Stomach smooth muscle (tissue), 2 donors: ENCODE data around the gene IRX2.

Experiments used
- H3K27ac ChIP-seq: one replicate; pipeline ENCODE4 v1.7.0; 2013; ENCODE audit warnings: mild to moderate bottlenecking, low read length, inconsistent platforms
- H3K27me3 ChIP-seq, 2 donors: one replicate each; pipeline ENCODE4 v1.7.0; 2013; ENCODE audit warnings: low read length in 2 of 2; ENCODE audit not compliant: insufficient read depth in 2 of 2, control insufficient read depth in 1 of 2
- H3K36me3 ChIP-seq, 2 donors: one replicate each; pipeline ENCODE4 v1.7.0; 2013; ENCODE audit warnings: low read length in 2 of 2; ENCODE audit not compliant: control insufficient read depth in 2 of 2, insufficient read depth in 2 of 2
- H3K4me1 ChIP-seq: one replicate; pipeline ENCODE4 v1.7.0; 2013; ENCODE audit warnings: low read length; ENCODE audit not compliant: control insufficient read depth, insufficient read depth
- H3K4me3 ChIP-seq, 2 donors: one replicate each; pipeline ENCODE4 v1.7.0; 2013; ENCODE audit warnings: low read length in 2 of 2
- H3K9ac ChIP-seq, 2 donors: one replicate each; pipeline ENCODE4 v1.7.0; 2013; ENCODE audit warnings: low read length in 2 of 2, mild to moderate bottlenecking in 1 of 2
- H3K9me3 ChIP-seq, 2 donors: one replicate each; pipeline ENCODE4 v1.7.0; 2013; ENCODE audit warnings: low read length in 2 of 2; ENCODE audit not compliant: control insufficient read depth in 2 of 2
- donor health status: healthy.
- donor health status: Pancreatic carcinoma.

IRX2 gene

DNA sequence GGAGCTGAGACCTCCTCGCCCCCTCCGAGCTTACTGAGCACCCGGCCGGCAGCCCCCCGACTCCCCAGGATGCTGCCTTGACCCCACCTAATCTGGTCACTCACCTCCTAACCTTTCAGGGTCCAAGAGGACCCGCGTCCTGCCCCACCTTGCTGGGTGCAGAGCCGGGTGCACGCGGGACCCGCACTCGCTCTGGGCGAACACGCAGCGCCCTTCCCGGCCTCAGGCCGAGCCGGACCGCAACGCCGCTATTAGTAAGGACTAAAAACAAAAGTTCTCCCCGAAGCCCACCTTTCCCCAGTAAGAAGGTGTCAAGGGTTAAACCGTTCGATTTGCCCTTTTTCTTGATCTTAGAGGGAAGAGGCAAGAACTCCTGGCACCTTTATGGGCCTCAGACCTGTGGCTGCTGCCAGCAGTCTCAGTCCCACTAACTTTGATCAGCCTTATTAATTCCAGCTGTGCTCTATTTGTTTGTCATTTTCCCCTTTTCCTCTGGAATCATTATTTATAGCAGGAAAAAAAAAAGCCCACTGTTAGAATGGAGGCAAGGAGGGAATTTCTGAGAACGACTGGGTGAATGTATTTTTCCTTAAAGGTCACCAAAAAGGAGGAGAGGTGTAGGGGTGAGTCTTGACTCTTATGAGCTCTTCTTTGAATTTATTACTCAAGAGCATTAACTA lies 10.5 kb downstream of the IRX2 start:
- H3K36me3 ChIP-seq = no peaks in the 10 kb centered on the region
- H3K27me3 ChIP-seq = peaks cover 28 to 78% of the 10 kb centered on the region in 2 donors
- peaks cover 8% of the 10 kb centered on the region for H3K4me1 ChIP-seq
- H3K9ac ChIP-seq = no peak overlapping the region
- H3K4me3 ChIP-seq = no peak overlapping the region
- H3K9me3 ChIP-seq = no peaks in the 10 kb centered on the region
- no peak overlapping the region for H3K27ac ChIP-seq

DNA sequence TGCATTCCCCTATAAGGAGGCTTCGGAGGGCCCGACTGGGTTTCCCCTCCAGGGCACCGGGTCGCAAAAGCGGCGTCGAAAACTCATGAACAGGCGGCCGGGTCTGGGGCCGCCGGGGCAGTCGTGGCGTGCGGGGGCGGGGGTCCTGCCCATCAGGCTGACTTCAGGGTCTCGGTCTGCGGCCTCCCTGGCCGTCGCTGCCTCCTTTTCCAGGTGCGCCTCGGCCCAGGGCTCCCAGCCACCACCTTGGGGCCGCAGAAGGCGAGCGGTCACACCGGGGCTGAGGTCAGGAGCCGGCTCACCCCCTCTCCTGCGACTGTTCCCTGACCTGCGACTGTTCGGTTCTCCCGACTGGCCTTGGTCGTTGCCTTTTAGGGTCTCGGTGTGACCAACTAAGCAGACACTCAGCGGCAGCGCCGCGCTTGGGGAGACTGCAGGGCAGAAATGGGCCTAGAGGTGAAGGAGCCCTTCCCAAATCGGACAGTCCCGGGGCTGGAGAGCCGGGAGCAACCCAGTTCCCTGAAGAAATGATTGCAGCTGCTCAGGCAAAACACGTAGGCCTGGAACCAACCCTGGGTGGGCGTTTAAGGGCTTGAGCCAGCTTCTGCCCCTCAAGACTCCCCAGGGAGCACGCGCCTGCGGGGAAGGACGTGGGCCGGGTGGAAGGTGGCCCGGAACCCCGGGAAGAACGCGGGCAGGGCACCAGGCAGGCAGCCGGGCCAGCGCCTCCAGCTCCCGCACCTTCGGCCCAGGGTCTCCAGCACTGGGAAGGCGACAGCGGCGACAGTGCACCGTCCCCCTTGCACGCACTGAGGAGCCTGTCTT lies 11.2 kb downstream of the IRX2 start:
- Histone ChIP-seq H3K36me3 (no peaks in the 10 kb centered on the region), H3K9ac (no peak overlapping the region), H3K27ac (no peak overlapping the region), H3K27me3 (peaks cover 29 to 78% of the 10 kb centered on the region in 2 donors), H3K4me3 (peak overlapping the region in 1 of 2 donors; percentile 60), H3K9me3 (no peaks in the 10 kb centered on the region), H3K4me1 (peaks cover 8% of the 10 kb centered on the region)

- Histone ChIP-seq H3K27ac (no peak overlapping the region), H3K36me3 (no peaks in the 10 kb centered on the region), H3K4me1 (peaks cover 8% of the 10 kb centered on the region), H3K9me3 (no peaks in the 10 kb centered on the region), H3K27me3 (peaks cover 26 to 71% of the 10 kb centered on the region in 2 donors), H3K9ac (no peak overlapping the region), H3K4me3 (peak overlapping the region; percentile 31 to 60)
Measured at GRCh38 chr5:2739360-2740050, 12.0 kb downstream of the IRX2 start.

DNA sequence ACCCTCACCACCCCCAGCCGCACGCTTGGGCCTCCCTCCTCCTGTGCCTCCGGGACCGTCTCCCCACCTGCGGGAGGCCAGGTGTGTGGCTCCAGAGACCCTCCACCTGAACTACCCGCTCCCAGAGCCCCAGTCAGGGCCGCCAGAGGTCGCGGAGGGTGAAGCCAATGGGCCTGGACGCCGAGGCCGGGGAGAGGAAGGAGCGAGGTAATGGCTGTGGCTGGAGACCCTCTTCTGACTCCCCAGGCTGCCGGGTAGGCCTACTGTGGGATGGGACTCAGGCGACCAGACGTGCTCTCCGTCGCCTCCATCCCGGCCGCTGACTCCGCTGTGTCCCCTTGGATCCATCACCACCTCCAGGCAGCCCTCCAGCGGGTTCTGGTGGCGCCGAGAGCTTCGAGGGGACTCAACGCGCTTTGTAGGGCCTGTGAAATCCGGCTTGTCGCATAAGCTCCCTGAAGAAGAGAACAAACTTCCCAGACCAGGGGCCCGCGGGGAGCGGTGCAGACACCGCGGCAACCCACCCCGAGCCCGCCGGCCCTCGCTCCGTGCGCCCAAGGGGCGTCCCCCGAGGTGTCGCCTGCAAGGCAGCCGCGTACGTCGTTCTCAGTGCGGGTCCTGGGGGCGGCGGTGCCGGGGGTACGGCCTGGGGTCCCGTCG lies 12.6 kb downstream of the IRX2 start:
- H3K9me3 ChIP-seq = no peaks in the 10 kb centered on the region
- no peak overlapping the region for H3K27ac ChIP-seq
- peaks cover 8% of the 10 kb centered on the region for H3K4me1 ChIP-seq
- H3K9ac ChIP-seq = no peak overlapping the region
- H3K27me3 ChIP-seq = peaks cover 24 to 66% of the 10 kb centered on the region in 2 donors
- H3K36me3 ChIP-seq = no peaks in the 10 kb centered on the region
- peak overlapping the region; percentile 31 to 60 for H3K4me3 ChIP-seq

DNA sequence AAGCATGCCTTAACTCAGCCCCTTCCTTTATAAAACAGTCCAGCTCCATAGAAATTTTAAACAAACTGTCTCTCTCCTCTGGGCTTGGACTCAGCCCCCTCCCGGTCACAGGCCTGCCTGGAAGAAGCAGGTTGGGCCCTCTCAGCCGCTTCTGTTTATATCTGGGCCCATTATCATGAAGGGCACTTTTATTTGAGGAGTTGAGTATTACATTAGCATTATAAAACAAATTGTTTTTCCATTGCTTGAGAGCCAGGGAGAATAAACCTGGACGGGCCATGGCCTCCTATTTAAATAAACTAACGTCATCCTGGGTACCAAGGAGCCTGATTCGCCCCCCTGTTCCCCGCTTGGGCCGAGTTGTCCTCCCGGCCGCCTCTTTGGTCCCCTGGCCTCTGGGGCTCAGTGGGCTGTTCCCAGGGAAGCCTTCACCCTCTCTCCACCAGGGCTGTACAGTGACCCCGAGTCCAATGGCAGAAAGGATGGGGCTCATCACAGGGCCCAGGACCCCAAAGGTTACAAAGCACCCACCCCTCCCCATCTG lies 13.2 kb downstream of the IRX2 start:
- Histone ChIP-seq H3K9ac (no peak overlapping the region), H3K4me3 (no peak overlapping the region), H3K27me3 (peaks cover 27 to 60% of the 10 kb centered on the region in 2 donors), H3K27ac (no peak overlapping the region), H3K36me3 (no peaks in the 10 kb centered on the region), H3K9me3 (no peaks in the 10 kb centered on the region), H3K4me1 (peaks cover 8% of the 10 kb centered on the region)

GRCh38 chr5:2737273-2738155 lies 14.0 kb downstream of the IRX2 start:
- Histone ChIP-seq H3K36me3 (no peaks in the 10 kb centered on the region), H3K4me1 (peaks cover 8% of the 10 kb centered on the region), H3K4me3 (no peak overlapping the region), H3K27me3 (peaks cover 31 to 53% of the 10 kb centered on the region in 2 donors), H3K9ac (no peak overlapping the region), H3K9me3 (no peaks in the 10 kb centered on the region), H3K27ac (no peak overlapping the region)

DNA sequence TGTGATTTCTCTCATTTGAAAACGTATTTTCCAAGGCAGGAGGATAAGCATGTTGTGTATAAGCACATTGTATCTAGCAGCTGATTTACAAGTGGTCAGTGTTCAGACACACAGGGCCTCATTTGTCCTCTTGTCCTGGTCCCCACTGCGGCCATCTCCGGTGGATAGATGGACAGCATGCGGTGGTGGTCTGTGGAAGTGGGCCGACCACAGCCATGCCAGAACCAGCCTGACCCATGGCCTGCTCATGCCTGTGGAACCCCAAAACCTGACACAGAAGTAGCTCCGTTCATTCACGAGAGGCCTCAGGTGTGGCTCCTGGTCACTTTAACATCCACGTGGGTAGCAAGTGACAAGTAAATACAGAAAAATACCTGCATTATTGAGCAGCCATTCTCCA lies 14.6 kb downstream of the IRX2 start:
- peaks cover 8% of the 10 kb centered on the region for H3K4me1 ChIP-seq
- no peaks in the 10 kb centered on the region for H3K9me3 ChIP-seq
- no peak overlapping the region for H3K27ac ChIP-seq
- H3K9ac ChIP-seq = no peak overlapping the region
- no peaks in the 10 kb centered on the region for H3K36me3 ChIP-seq
- H3K4me3 ChIP-seq = no peak overlapping the region
- peaks cover 31 to 51% of the 10 kb centered on the region in 2 donors for H3K27me3 ChIP-seq

DNA sequence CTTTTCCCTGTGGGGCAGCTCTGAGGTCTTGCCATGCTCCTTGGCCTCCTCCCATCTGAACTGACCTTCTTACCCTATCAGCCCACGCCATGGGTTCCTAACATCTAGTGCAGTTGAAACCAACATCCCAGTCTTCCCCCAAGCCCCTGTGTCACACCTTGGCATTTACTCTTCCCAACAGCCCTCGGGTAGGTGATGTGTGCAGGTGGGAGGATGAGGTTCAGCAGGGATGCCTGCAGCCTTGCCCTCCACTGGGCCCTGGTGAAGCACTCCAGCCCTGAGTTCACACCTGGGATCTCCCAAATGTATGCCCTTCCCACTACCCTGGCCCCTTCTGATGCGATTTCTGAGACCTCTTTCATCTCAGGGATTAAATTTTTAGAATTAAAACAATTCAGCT lies 15.5 kb downstream of the IRX2 start:
- H3K4me1 ChIP-seq = peaks cover 8% of the 10 kb centered on the region
- peaks cover 30 to 45% of the 10 kb centered on the region in 2 donors for H3K27me3 ChIP-seq
- H3K4me3 ChIP-seq = no peak overlapping the region
- H3K36me3 ChIP-seq = no peaks in the 10 kb centered on the region
- no peaks in the 10 kb centered on the region for H3K9me3 ChIP-seq
- H3K27ac ChIP-seq = no peak overlapping the region
- no peak overlapping the region for H3K9ac ChIP-seq

DNA sequence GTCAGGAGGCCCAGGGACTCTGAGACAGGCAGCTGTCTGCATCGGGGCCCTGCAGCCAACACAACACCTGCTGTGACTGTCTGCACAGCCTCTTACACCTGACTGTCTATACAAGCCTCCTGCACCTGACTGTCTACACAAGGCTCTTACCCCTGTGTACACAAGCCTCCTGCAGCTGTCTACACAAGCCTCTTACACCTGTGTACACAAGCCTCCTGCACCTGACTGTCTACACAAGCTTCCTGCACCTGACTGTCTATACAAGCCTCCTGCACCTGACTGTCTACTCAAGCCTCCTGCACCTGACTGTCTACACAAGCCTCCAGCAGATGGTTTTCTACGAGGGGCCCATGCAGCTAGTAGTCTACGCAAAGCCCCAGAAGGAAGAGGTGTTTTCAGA lies 18.6 kb downstream of the IRX2 start:
- Histone ChIP-seq H3K9me3 (no peaks in the 10 kb centered on the region), H3K9ac (no peak overlapping the region), H3K4me3 (no peak overlapping the region), H3K36me3 (no peaks in the 10 kb centered on the region), H3K4me1 (no peaks in the 10 kb centered on the region), H3K27me3 (peaks cover 27 to 34% of the 10 kb centered on the region in 2 donors), H3K27ac (no peak overlapping the region)
